ENCODE results near the gene NEDD4. TPM values are rescaled to one million over a fixed set of nuclear protein-coding genes. Genes with fewer than 3 reads are reported as not detected.
"Not testable (repeated sequence)": the region's sequence is repeated elsewhere in the genome, so short reads cannot be mapped to it uniquely, and the experiment has no call there.

NEDD4 gene
- polyA plus RNA-seq, 1 donor: 16.2 TPM

- H3K4me1 ChIP-seq (ENCODE audit: control insufficient read depth, insufficient read depth, low read length); H3K27ac ChIP-seq (ENCODE audit: low read length); H3K36me3 ChIP-seq (ENCODE audit: control insufficient read depth, insufficient read depth, low read length); H3K9me3 ChIP-seq (ENCODE audit: control insufficient read depth, low read depth, low read length); H3K27me3 ChIP-seq (ENCODE audit: control insufficient read depth, insufficient read depth, low read length); H3K4me3 ChIP-seq (ENCODE audit: low read length); DNase-seq: not testable (repeated sequence)
- WGBS (ENCODE audit: insufficient coverage, low lambda C conversion rate): no CpG with 5 or more reads among the region's 40 CpGs
Measured at GRCh38 chr15:56007053-56007452, 13.6 kb upstream of the NEDD4 start.

DNA sequence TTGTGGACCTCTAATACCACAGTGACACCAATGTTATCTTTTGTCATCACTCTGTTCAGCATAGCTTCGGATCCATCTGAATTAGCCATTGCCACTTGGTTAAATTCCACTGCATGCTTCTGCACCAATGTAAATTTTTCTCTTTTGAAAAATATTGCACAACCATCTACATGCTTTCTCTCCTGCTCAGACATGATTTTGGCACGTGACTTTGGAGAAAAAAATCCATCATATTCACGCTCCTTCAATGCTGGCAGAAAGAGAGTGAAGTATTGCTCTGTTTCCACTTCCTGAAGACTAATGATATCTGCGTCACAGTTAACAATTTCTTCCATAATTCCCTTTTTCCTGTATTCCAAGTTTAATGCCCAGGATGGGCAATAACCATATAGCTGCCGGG lies 13.0 kb upstream of the NEDD4 start:
- not testable (repeated sequence) for H3K27ac ChIP-seq (ENCODE audit: low read length); H3K36me3 ChIP-seq (ENCODE audit: control insufficient read depth, insufficient read depth, low read length); H3K27me3 ChIP-seq (ENCODE audit: control insufficient read depth, insufficient read depth, low read length); H3K4me1 ChIP-seq (ENCODE audit: control insufficient read depth, insufficient read depth, low read length); H3K9me3 ChIP-seq (ENCODE audit: control insufficient read depth, low read depth, low read length); DNase-seq; H3K4me3 ChIP-seq (ENCODE audit: low read length)
- 100% methylated on average over 1 of the region's 5 CpGs for WGBS (ENCODE audit: insufficient coverage, low lambda C conversion rate)

GRCh38 chr15:56004281-56004680 lies 10.9 kb upstream of the NEDD4 start:
- H3K4me3 ChIP-seq (ENCODE audit: low read length); H3K4me1 ChIP-seq (ENCODE audit: control insufficient read depth, insufficient read depth, low read length); H3K36me3 ChIP-seq (ENCODE audit: control insufficient read depth, insufficient read depth, low read length); H3K9me3 ChIP-seq (ENCODE audit: control insufficient read depth, low read depth, low read length); H3K27me3 ChIP-seq (ENCODE audit: control insufficient read depth, insufficient read depth, low read length); H3K27ac ChIP-seq (ENCODE audit: low read length); DNase-seq: not testable (repeated sequence)
- WGBS (ENCODE audit: insufficient coverage, low lambda C conversion rate): no CpG with 5 or more reads among the region's 1 CpG

- H3K9me3 ChIP-seq (ENCODE audit: control insufficient read depth, low read depth, low read length); DNase-seq; H3K27me3 ChIP-seq (ENCODE audit: control insufficient read depth, insufficient read depth, low read length); H3K27ac ChIP-seq (ENCODE audit: low read length); H3K4me3 ChIP-seq (ENCODE audit: low read length); H3K4me1 ChIP-seq (ENCODE audit: control insufficient read depth, insufficient read depth, low read length); H3K36me3 ChIP-seq (ENCODE audit: control insufficient read depth, insufficient read depth, low read length): not testable (repeated sequence)
- WGBS (ENCODE audit: insufficient coverage, low lambda C conversion rate): no CpG with 5 or more reads among the region's 1 CpG
Measured at GRCh38 chr15:56003777-56004176, 10.4 kb upstream of the NEDD4 start.

- H3K4me3 ChIP-seq (ENCODE audit: low read length); H3K27ac ChIP-seq (ENCODE audit: low read length); H3K4me1 ChIP-seq (ENCODE audit: control insufficient read depth, insufficient read depth, low read length); H3K27me3 ChIP-seq (ENCODE audit: control insufficient read depth, insufficient read depth, low read length); H3K9me3 ChIP-seq (ENCODE audit: control insufficient read depth, low read depth, low read length); H3K36me3 ChIP-seq (ENCODE audit: control insufficient read depth, insufficient read depth, low read length); DNase-seq: not testable (repeated sequence)
Measured at GRCh38 chr15:56003277-56003676, 9.9 kb upstream of the NEDD4 start.

- no peak overlapping the region for H3K4me3 ChIP-seq (ENCODE audit: low read length)
- DNase-seq: no peak
- WGBS (ENCODE audit: insufficient coverage, low lambda C conversion rate): no CpG with 5 or more reads among the region's 3 CpGs
- no peaks in the 10 kb centered on the region for H3K27me3 ChIP-seq (ENCODE audit: control insufficient read depth, insufficient read depth, low read length)
- peaks cover 10% of the 10 kb centered on the region for H3K4me1 ChIP-seq (ENCODE audit: control insufficient read depth, insufficient read depth, low read length)
- no peak overlapping the region for H3K27ac ChIP-seq (ENCODE audit: low read length)
- H3K9me3 ChIP-seq (ENCODE audit: control insufficient read depth, low read depth, low read length): no peaks in the 10 kb centered on the region
- no peaks in the 10 kb centered on the region for H3K36me3 ChIP-seq (ENCODE audit: control insufficient read depth, insufficient read depth, low read length)
Measured at GRCh38 chr15:56001471-56002078, 8.2 kb upstream of the NEDD4 start.

GRCh38 chr15:55999658-56000057 lies 6.2 kb upstream of the NEDD4 start:
- H3K4me1 ChIP-seq (ENCODE audit: control insufficient read depth, insufficient read depth, low read length): peaks cover 10% of the 10 kb centered on the region
- no peaks in the 10 kb centered on the region for H3K27me3 ChIP-seq (ENCODE audit: control insufficient read depth, insufficient read depth, low read length)
- no peaks in the 10 kb centered on the region for H3K9me3 ChIP-seq (ENCODE audit: control insufficient read depth, low read depth, low read length)
- WGBS (ENCODE audit: insufficient coverage, low lambda C conversion rate): no CpG with 5 or more reads among the region's 1 CpG
- no peak overlapping the region for H3K4me3 ChIP-seq (ENCODE audit: low read length)
- H3K27ac ChIP-seq (ENCODE audit: low read length): no peak overlapping the region
- H3K36me3 ChIP-seq (ENCODE audit: control insufficient read depth, insufficient read depth, low read length): no peaks in the 10 kb centered on the region
- no peak for DNase-seq

DNA sequence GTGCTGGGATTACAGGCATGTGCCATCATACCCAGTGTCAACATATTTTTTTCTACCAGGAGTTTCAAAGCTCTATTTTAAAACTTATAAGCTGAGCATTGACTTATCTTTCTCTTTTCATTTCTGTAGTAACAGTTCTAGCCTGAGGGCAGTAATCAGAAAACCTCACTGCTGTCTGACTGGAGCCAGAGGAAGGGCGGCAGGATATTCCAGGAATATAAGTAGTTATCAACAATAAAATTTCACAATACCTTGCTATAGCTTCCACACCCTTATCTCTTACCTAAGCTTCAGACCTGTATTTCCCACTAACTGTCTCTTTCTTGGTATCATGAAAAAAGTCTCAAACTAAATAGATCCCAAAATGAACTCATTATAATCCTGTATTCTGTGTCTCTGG lies 5.1 kb upstream of the NEDD4 start:
- H3K4me1 ChIP-seq (ENCODE audit: control insufficient read depth, insufficient read depth, low read length): peaks cover 10% of the 10 kb centered on the region
- WGBS (ENCODE audit: insufficient coverage, low lambda C conversion rate): no CpG with 5 or more reads among the region's 1 CpG
- H3K9me3 ChIP-seq (ENCODE audit: control insufficient read depth, low read depth, low read length): no peaks in the 10 kb centered on the region
- H3K36me3 ChIP-seq (ENCODE audit: control insufficient read depth, insufficient read depth, low read length): no peaks in the 10 kb centered on the region
- H3K4me3 ChIP-seq (ENCODE audit: low read length): no peak overlapping the region
- peak overlapping the region; percentile 35 for H3K27ac ChIP-seq (ENCODE audit: low read length)
- DNase-seq: peak; percentile 42 to 64
- H3K27me3 ChIP-seq (ENCODE audit: control insufficient read depth, insufficient read depth, low read length): no peaks in the 10 kb centered on the region

GRCh38 chr15:55993804-55994560 lies 570 bp upstream of the NEDD4 start:
- no peak for DNase-seq
- Histone ChIP-seq H3K4me3 (ENCODE audit: low read length) (peak overlapping the region; percentile 60), H3K27ac (ENCODE audit: low read length) (peak overlapping the region; percentile 88), H3K4me1 (ENCODE audit: control insufficient read depth, insufficient read depth, low read length) (peaks cover 24% of the 10 kb centered on the region), H3K27me3 (ENCODE audit: control insufficient read depth, insufficient read depth, low read length) (no peaks in the 10 kb centered on the region), H3K9me3 (ENCODE audit: control insufficient read depth, low read depth, low read length) (peaks cover 2% of the 10 kb centered on the region), H3K36me3 (ENCODE audit: control insufficient read depth, insufficient read depth, low read length) (no peaks in the 10 kb centered on the region)
- WGBS (ENCODE audit: insufficient coverage, low lambda C conversion rate): no CpG with 5 or more reads among the region's 41 CpGs

- Histone ChIP-seq H3K4me1 (ENCODE audit: control insufficient read depth, insufficient read depth, low read length) (peaks cover 17% of the 10 kb centered on the region), H3K4me3 (ENCODE audit: low read length) (peak overlapping the region; percentile 82), H3K27me3 (ENCODE audit: control insufficient read depth, insufficient read depth, low read length) (no peaks in the 10 kb centered on the region), H3K36me3 (ENCODE audit: control insufficient read depth, insufficient read depth, low read length) (no peaks in the 10 kb centered on the region), H3K27ac (ENCODE audit: low read length) (peak overlapping the region; percentile 96), H3K9me3 (ENCODE audit: control insufficient read depth, low read depth, low read length) (peaks cover 2% of the 10 kb centered on the region)
- DNase-seq: no peak
- WGBS (ENCODE audit: insufficient coverage, low lambda C conversion rate): no CpG with 5 or more reads among the region's 9 CpGs
Measured at GRCh38 chr15:55992769-55993110, 672 bp downstream of the NEDD4 start.

Measured in large intestine (tissue), 3 donors.